UCSD-AML1 (cell line): ENCODE results near the gene AGTRAP.

ENCODE experiments used
- DNase-seq: peaks from one replicate; lab custom pipeline; 2025; ENCODE audit not compliant: unreplicated experiment; lab: John Stamatoyannopoulos, UW

AGTRAP gene

DNA sequence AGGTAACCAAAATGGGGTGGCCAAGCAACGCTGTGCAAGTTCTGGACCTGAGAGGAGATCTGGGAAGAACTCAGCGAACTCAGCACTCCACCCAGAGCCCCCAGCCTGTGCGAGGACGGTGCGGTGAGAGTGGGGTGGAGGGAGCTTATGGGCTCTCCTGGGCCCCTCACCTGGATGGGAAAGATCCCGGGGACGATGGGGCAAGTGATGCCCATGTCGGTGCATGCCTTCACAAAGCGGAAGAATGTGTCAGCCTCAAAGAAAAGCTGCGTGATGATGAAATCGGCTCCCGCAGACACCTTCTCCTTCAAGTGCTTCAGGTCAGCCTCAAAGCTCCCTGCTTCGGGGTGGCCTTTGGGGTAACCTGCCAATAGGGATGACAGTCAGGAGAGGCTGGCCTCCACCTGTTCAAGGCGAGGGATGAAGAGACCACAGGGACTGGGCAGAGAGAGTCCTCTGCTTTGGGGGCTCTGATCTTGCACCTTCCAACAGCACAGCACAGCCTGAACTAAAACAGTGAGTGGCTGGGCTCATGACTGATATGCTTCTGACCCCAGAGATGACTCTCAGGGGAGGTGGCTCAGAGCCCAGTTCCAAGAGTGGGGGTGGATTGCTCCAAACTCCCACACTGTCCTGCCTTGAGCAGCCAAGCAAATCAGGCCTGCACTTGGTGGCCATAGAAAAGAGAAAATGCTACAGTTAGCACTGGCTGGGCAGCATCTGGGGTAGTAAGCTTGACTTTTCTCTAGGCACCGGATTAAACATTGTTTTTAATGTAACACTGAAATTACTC is 60.3 kb downstream of the AGTRAP start:
- DNase-seq, result no peak

DNA sequence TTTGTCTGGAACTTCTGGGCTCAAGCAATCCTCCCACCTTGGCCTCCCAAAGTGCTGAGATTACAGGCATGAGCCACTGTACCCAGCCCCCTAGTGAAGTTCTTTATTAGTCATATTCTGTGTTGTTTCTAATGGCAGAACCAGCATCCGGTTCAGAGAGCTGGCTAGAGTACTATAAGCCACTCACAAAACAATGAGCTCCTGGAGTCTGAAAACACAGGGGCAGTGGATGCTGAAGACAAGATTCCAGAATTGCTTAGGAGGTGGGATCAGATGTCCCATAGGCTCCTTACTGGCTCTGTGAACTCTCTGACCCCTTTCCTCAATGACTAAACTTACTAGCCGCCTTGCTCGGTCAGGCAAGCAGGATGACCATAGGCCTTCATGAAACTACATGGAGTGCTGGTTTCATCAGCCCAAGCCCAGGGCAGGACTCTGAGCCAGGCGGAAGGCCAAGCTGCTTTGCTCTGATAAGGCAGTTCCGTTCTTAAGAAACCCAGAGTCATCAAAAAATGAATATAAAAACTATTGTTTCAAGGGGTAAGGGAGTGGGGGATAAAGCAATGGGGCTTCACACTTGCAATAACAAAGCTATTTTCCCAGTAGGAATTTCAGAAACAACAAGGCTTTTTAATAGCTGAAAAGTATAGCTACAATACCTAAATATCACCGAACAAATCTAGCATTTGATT is 61.7 kb downstream of the AGTRAP start:
- peak; percentile 24 for DNase-seq

DNA sequence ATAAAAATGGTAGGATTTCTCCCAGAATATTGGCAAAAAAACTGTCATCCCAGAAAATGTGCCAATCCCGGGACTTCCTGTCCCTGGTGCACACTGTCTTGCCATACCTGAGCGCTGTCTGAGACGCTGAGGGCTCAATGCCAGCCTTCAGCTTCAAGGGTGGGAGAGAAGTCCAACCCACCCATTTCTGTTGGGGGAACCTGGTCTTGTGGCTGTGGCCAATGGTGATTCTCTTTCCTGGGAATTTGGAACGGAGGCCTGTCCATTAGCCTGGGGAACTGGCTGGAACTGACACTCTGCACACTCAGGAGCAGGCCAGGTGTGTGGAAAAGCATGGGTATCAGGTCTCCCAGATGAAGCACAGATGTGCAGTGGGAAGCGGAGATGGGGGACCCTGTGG is 63.2 kb downstream of the AGTRAP start:
- no peak for DNase-seq

DNA sequence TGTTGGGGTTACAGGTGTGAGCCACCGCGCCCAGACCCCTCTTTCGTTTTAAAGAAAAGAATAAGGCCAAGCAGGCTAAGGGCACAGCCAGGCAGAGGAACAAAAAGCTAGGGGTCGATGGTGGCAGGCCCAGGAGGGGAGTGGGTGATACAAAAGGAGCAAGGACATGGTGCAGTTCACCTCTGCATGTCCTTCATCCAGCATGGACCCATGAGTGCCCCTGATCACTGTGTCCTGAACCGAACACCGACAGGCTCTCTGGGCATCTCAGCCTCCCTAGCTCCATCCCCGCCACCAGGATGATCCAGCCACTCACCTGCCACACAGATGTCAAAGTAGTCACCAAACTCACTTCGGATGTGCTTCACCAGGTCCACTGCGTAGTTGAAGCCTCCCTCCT is 64.0 kb downstream of the AGTRAP start:
- DNase-seq, result no peak

DNA sequence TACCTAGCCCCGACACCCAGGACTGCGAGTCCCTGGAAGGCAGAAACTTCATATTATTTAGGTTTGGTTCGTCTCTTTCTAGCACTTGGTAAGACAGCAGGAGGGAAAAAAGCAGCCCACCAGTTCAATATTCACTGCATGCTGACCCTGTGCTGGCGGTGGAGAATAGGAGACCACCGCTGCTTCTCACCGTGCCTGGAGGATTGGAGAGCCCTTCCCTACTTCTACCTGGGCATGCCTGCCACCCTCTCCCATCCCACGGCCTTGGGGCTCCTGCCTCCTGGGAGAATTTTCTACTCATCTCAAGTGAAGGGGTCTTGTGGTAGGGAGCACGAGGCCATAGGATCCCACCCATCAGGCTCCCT is 64.4 kb downstream of the AGTRAP start:
- no peak for DNase-seq
